Kidney epithelial cell (primary cell): Measurements from ENCODE around the gene MEGF11. TPM values are rescaled to one million over a fixed set of nuclear protein-coding genes. Genes with fewer than 3 reads are reported as not detected.
"Not testable (repeated sequence)": the region's sequence is repeated elsewhere in the genome, so short reads cannot be mapped to it uniquely, and the experiment has no call there.

ENCODE experiments used
- DNase-seq: peaks from one replicate; pipeline ENCODE4 v3.0.0-alpha.2; 2010; ENCODE audit warnings: low read depth
- H3K27me3 ChIP-seq: 2 replicates; pipeline ENCODE4 v1.6.0; 2011; ENCODE audit warnings: low read length; ENCODE audit not compliant: control insufficient read depth, insufficient read depth
- H3K36me3 ChIP-seq: 2 replicates; pipeline ENCODE4 v1.5.1; 2011; ENCODE audit warnings: low read length; ENCODE audit not compliant: control insufficient read depth, insufficient read depth
- H3K4me3 ChIP-seq: 2 replicates; pipeline ENCODE4 v1.5.1; 2011; ENCODE audit warnings: low read depth, mild to moderate bottlenecking, control low read depth, low read length
- CTCF ChIP-seq: IDR thresholded peaks from 2 replicates; pipeline ENCODE4 v1.5.1; 2011; ENCODE audit warnings: mild to moderate bottlenecking, moderate library complexity, low read length, control low read depth, inconsistent platforms; ENCODE audit not compliant: insufficient read depth, poor library complexity, severe bottlenecking
- total RNA-seq: library from RNA; depleted of rRNA; stranded (reverse); fragments of >200 nt; gene quantifications from 2 replicates; pipeline ENCODE4 v1.2.3, GENCODE V29; 2015

The MEGF11 gene
- total RNA-seq, 1 donor from 2014 or later: 0.63 TPM

- Histone ChIP-seq H3K36me3 (no peaks in the 10 kb centered on the region), H3K4me3 (no peak overlapping the region), H3K27me3 (peaks cover 4% of the 10 kb centered on the region)
- no peak for TF ChIP-seq CTCF
- DNase-seq: peak; percentile 50
Observed at GRCh38 chr15:65979316-65979715, 274.2 kb downstream of the MEGF11 start.

- H3K4me3 ChIP-seq: no peak overlapping the region
- H3K27me3 ChIP-seq: peaks cover 4% of the 10 kb centered on the region
- H3K36me3 ChIP-seq: no peaks in the 10 kb centered on the region
- no peak for TF ChIP-seq CTCF
- DNase-seq: no peak
Observed at GRCh38 chr15:65978110-65978509, 275.4 kb downstream of the MEGF11 start.

GRCh38 chr15:65976196-65976595 lies 277.4 kb downstream of the MEGF11 start:
- not testable (repeated sequence) for H3K36me3 ChIP-seq, DNase-seq, H3K27me3 ChIP-seq, H3K4me3 ChIP-seq

- Histone ChIP-seq H3K4me3 (no peak overlapping the region), H3K27me3 (peaks cover 2% of the 10 kb centered on the region), H3K36me3 (no peaks in the 10 kb centered on the region)
- TF ChIP-seq CTCF: no peak
- no peak for DNase-seq
Observed at GRCh38 chr15:65971741-65971995, 281.9 kb downstream of the MEGF11 start.

GRCh38 chr15:65970937-65971740 lies 282.4 kb downstream of the MEGF11 start:
- H3K27me3 ChIP-seq: peaks cover 2% of the 10 kb centered on the region
- TF ChIP-seq CTCF: no peak
- DNase-seq: no peak
- no peak overlapping the region for H3K4me3 ChIP-seq
- H3K36me3 ChIP-seq: no peaks in the 10 kb centered on the region

GRCh38 chr15:65969865-65970816 lies 283.4 kb downstream of the MEGF11 start:
- H3K27me3 ChIP-seq: peaks cover 2% of the 10 kb centered on the region
- TF ChIP-seq CTCF: no peak
- no peak overlapping the region for H3K4me3 ChIP-seq
- no peak for DNase-seq
- no peaks in the 10 kb centered on the region for H3K36me3 ChIP-seq
